ENCODE results near the gene GOLM1. TPM values are rescaled to one million over a fixed set of nuclear protein-coding genes. Genes with fewer than 3 reads are reported as not detected.

The GOLM1 gene
- total and polyA plus RNA-seq, 2 donors (not counting 3 experiments of a cell fraction or from before 2014, with no cell fraction given): 49.8 to 108 TPM

GRCh38 chr9:86078731-86079130 lies 20.6 kb downstream of the GOLM1 start:
- BruUV-seq (replicated peaks): no TSS peak
- Histone ChIP-seq H3K36me3 (ENCODE audit: control insufficient read depth in 2 of 2, extremely low read depth in 1 of 2, insufficient read depth in 2 of 2, low read length in 2 of 2) (peaks cover 7 to 12% of the 10 kb centered on the region in 2 experiments), H3K79me2 (ENCODE audit: control insufficient read depth, insufficient read depth, low read length) (peaks cover 13% of the 10 kb centered on the region), H3K9ac (replicated peaks; ENCODE audit: extremely low read depth, insufficient read depth, low read length) (no peak overlapping the region), H3K9me1 (replicated peaks; ENCODE audit: control insufficient read depth, extremely low read depth, insufficient read depth, low read length) (no peaks in the 10 kb centered on the region), H3K27ac (ENCODE audit: insufficient read depth, low read depth, low read length) (no peak overlapping the region), H3K4me2 (ENCODE audit: insufficient read depth, low read length) (no peak overlapping the region), H3K27me3 (ENCODE audit: control insufficient read depth in 2 of 2, insufficient read depth in 2 of 2, low read length in 2 of 2) (no peaks in the 10 kb centered on the region), H3K4me3 (replicated peaks in 1 of 3; ENCODE audit: insufficient read depth in 1 of 3, low read depth in 1 of 3, low read length in 3 of 3) (no peak overlapping the region), H3K9me3 (replicated peaks; ENCODE audit: control insufficient read depth, insufficient read depth, low read length) (no peaks in the 10 kb centered on the region), H2AFZ (ENCODE audit: low read depth, low read length) (no peak overlapping the region), H3K4me1 (ENCODE audit: control insufficient read depth, extremely low read depth, insufficient read depth, low read length) (peaks cover 5% of the 10 kb centered on the region), H4K20me1 (replicated peaks; ENCODE audit: control insufficient read depth, extremely low read depth, insufficient read depth, low read length) (no peaks in the 10 kb centered on the region)
- DNase-seq (ENCODE audit: low read depth, low spot score) (no peak), FAIRE-seq (no peak)
- intact Hi-C loops (cut with micrococcal nuclease): no loop called here
- dilution Hi-C loops (cut with MboI; ENCODE audit: extremely low pct_ligation_motif_present, low sequenced_read_pairs): no loop called here
- TF ChIP-seq GATA2 (IDR thresholded peaks at IDR 0.05; ENCODE audit: insufficient read depth, insufficient read length, low read depth, low read length) (no peak), POLR2AphosphoS5 (IDR thresholded peaks at IDR 0.05; ENCODE audit: insufficient read depth, low read depth, low read length) (no peak), JUN (IDR thresholded peaks at IDR 0.05; ENCODE audit: borderline replicate concordance, insufficient read depth, insufficient read length, low read depth) (no peak), CTCF (IDR thresholded peaks at IDR 0.05; ENCODE audit: extremely low read depth in 1 of 2, insufficient read depth in 1 of 2, low read depth in 1 of 2, low read length in 2 of 2) (no peak), MYC (IDR thresholded peaks at IDR 0.05; ENCODE audit: low read depth, low read length) (no peak), POLR2A (IDR thresholded peaks at IDR 0.05; ENCODE audit: low read depth, low read length) (no peak), EZH2 (IDR thresholded peaks at IDR 0.05; ENCODE audit: borderline replicate concordance, low read depth, low read length, severe bottlenecking) (no peak), FOS (IDR thresholded peaks at IDR 0.05; ENCODE audit: borderline replicate concordance, insufficient read depth, low read length) (no peak), MAX (IDR thresholded peaks at IDR 0.05; ENCODE audit: insufficient read depth, insufficient read length) (no peak)
- ChIA-PET POLR2A (no interaction called here), CTCF (no interaction called here)
